HCT116 (cell line): ENCODE results near the gene TBL1X.

Experiments used
- EZH2 ChIP-seq: fragments of 200-600 bp; sonication (generic); IDR thresholded peaks from 2 replicates; pipeline ENCODE4 v1.6.1; 2017; ENCODE audit warnings: antibody characterized with exemption, mixed run types
- POLR2A ChIP-seq: IDR thresholded peaks from 2 replicates; pipeline ENCODE4 v1.7.0; 2011; ENCODE audit warnings: borderline replicate concordance; ENCODE audit not compliant: insufficient read depth, insufficient read length; ENCODE audit errors: extremely low read depth
- POLR2AphosphoS5 ChIP-seq: IDR thresholded peaks from 2 replicates; pipeline ENCODE4 v1.6.1; 2011; ENCODE audit warnings: mild to moderate bottlenecking, low read depth, low read length, moderate library complexity
- SIN3A ChIP-seq: IDR thresholded peaks from 2 replicates; pipeline ENCODE4 v1.6.1; 2012; ENCODE audit warnings: low read depth
- YY1 ChIP-seq: IDR thresholded peaks from 2 replicates; pipeline ENCODE4 v1.6.1; 2011; ENCODE audit warnings: low read length, low read depth, moderate library complexity, mild to moderate bottlenecking; ENCODE audit not compliant: insufficient replicate concordance; ENCODE audit errors: extremely low read depth
- TF ChIP-seq, protein P1 (sequence below), 3 experiments: fragments of 200-600 bp in 1 of 3; sonication (generic) in 1 of 3; IDR thresholded peaks in 2 of 3; conservative IDR thresholded peaks in 1 of 3; 2 replicates each; pipeline ENCODE4 v1.5.1; 2012 to 2017; ENCODE audit warnings: low read depth in 2 of 3, low read length in 2 of 3, antibody characterized with exemption in 1 of 3, borderline replicate concordance in 1 of 3, control low read depth in 1 of 3, mild to moderate bottlenecking in 1 of 3, mixed read lengths in 1 of 3, mixed run types in 1 of 3, moderate library complexity in 1 of 3; ENCODE audit not compliant: insufficient read depth in 1 of 3
- TF ChIP-seq, protein P2 (sequence below): IDR thresholded peaks from 2 replicates; pipeline ENCODE4 v1.6.1; 2012; ENCODE audit warnings: low read depth
- TF ChIP-seq, protein P3 (sequence below): IDR thresholded peaks from 2 replicates; pipeline ENCODE4 v1.6.1; 2012

DNA sequence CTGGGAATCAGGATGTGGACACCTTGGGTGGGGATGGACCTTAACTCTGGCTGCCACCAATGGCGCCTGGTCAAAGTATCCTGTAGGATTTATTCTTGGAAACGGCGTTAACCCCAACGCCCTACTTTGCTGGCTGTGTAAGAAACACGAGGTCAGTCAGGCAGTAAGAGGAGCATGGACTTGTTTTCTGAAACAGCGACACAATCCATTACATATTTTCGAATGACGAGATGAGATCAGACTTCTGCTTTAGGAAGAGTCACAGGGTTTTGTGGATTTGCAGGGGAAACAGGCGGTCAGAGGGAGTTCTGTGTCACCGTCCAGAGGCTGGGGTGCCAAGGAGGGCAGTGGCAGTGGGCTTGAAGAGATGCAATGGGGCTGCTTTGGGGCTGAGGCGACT, 92.2 kb downstream of the TBL1X start:
- no peak for TF ChIP-seq EZH2
- TF ChIP-seq POLR2A, result no peak
- TF ChIP-seq, protein P1, sequence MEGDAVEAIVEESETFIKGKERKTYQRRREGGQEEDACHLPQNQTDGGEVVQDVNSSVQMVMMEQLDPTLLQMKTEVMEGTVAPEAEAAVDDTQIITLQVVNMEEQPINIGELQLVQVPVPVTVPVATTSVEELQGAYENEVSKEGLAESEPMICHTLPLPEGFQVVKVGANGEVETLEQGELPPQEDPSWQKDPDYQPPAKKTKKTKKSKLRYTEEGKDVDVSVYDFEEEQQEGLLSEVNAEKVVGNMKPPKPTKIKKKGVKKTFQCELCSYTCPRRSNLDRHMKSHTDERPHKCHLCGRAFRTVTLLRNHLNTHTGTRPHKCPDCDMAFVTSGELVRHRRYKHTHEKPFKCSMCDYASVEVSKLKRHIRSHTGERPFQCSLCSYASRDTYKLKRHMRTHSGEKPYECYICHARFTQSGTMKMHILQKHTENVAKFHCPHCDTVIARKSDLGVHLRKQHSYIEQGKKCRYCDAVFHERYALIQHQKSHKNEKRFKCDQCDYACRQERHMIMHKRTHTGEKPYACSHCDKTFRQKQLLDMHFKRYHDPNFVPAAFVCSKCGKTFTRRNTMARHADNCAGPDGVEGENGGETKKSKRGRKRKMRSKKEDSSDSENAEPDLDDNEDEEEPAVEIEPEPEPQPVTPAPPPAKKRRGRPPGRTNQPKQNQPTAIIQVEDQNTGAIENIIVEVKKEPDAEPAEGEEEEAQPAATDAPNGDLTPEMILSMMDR (IDR thresholded peaks at IDR 0.05 in 2 of 3, conservative IDR thresholded peaks at IDR 0.05 in 1 of 3; ENCODE audit: borderline replicate concordance in 1 of 3, insufficient read depth in 1 of 3, low read depth in 2 of 3, low read length in 2 of 3), result no peak
- no peak for TF ChIP-seq SIN3A
- no peak for TF ChIP-seq YY1
- TF ChIP-seq POLR2AphosphoS5, result no peak
- TF ChIP-seq, protein P2, sequence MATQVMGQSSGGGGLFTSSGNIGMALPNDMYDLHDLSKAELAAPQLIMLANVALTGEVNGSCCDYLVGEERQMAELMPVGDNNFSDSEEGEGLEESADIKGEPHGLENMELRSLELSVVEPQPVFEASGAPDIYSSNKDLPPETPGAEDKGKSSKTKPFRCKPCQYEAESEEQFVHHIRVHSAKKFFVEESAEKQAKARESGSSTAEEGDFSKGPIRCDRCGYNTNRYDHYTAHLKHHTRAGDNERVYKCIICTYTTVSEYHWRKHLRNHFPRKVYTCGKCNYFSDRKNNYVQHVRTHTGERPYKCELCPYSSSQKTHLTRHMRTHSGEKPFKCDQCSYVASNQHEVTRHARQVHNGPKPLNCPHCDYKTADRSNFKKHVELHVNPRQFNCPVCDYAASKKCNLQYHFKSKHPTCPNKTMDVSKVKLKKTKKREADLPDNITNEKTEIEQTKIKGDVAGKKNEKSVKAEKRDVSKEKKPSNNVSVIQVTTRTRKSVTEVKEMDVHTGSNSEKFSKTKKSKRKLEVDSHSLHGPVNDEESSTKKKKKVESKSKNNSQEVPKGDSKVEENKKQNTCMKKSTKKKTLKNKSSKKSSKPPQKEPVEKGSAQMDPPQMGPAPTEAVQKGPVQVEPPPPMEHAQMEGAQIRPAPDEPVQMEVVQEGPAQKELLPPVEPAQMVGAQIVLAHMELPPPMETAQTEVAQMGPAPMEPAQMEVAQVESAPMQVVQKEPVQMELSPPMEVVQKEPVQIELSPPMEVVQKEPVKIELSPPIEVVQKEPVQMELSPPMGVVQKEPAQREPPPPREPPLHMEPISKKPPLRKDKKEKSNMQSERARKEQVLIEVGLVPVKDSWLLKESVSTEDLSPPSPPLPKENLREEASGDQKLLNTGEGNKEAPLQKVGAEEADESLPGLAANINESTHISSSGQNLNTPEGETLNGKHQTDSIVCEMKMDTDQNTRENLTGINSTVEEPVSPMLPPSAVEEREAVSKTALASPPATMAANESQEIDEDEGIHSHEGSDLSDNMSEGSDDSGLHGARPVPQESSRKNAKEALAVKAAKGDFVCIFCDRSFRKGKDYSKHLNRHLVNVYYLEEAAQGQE, result no peak
- TF ChIP-seq, protein P3, sequence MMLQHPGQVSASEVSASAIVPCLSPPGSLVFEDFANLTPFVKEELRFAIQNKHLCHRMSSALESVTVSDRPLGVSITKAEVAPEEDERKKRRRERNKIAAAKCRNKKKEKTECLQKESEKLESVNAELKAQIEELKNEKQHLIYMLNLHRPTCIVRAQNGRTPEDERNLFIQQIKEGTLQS, result no peak
